Prostate gland (tissue), 2 donors: Measurements from ENCODE around the gene MILR1.

ENCODE experiments used
- POLR2AphosphoS5 ChIP-seq: sonication (generic); formaldehyde crosslinking; IDR thresholded peaks from one replicate; pipeline ENCODE4 v1.6.1; 2017; ENCODE audit warnings: antibody characterized with exemption
- TF ChIP-seq, protein P1 (sequence below), 4 experiments: fragments of 200-600 bp in 2 of 4; fragments of 450-650 bp in 2 of 4; sonication (generic) in 2 of 4; IDR thresholded peaks; 1 replicate in 3 of 4; 2 replicates in 1 of 4; pipeline ENCODE4 v1.5.1; 2016 to 2019; ENCODE audit warnings: antibody characterized with exemption in 4 of 4, mild to moderate bottlenecking in 2 of 4, moderate library complexity in 2 of 4

GRCh38 chr17:64447526-64447925 is 1.4 kb upstream of the MILR1 start:
- TF ChIP-seq, protein P1, sequence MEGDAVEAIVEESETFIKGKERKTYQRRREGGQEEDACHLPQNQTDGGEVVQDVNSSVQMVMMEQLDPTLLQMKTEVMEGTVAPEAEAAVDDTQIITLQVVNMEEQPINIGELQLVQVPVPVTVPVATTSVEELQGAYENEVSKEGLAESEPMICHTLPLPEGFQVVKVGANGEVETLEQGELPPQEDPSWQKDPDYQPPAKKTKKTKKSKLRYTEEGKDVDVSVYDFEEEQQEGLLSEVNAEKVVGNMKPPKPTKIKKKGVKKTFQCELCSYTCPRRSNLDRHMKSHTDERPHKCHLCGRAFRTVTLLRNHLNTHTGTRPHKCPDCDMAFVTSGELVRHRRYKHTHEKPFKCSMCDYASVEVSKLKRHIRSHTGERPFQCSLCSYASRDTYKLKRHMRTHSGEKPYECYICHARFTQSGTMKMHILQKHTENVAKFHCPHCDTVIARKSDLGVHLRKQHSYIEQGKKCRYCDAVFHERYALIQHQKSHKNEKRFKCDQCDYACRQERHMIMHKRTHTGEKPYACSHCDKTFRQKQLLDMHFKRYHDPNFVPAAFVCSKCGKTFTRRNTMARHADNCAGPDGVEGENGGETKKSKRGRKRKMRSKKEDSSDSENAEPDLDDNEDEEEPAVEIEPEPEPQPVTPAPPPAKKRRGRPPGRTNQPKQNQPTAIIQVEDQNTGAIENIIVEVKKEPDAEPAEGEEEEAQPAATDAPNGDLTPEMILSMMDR (IDR thresholded peaks at IDR 0.05) = no peak
- TF ChIP-seq POLR2AphosphoS5 = no peak
